GM18498 (cell line): ENCODE data around the gene HMGCS1.
"Not testable (repeated sequence)": the region's sequence is repeated elsewhere in the genome, so short reads cannot be mapped to it uniquely, and the experiment has no call there.

Experiments used
- ATAC-seq: cut with Tn5 transposase; IDR thresholded peaks from one replicate; pipeline ENCODE4 v1.9.1; 2021; ENCODE audit warnings: mild to moderate bottlenecking, moderate library complexity; ENCODE audit not compliant: unreplicated experiment

Gene HMGCS1

DNA sequence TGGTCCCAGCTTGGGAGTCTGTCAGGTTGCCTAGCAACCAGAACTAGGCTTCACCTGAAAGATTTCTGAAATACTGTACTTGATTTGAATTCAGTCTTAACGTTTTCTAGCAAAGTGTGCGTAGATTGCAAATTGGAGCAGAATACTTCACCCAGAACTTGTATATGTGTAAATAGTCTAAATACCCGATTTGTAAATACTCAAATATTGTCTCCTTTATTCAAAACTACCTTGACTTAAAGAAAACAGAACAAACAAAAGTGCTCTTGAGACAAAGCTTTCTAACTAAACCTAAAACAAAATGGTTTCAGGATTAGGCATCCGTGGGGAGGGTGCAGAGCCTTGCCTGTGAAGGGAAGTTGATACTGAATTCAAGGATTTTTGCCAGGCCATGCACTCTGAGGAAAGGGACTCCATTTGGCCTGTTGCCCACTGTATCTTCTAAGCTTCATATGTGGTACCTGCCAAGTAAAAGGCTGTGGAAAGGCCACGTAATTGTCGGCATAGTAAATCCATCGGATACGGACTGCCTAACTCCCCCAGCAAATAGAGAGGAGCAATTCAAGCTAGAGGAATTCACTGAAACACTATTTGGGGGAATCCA lies 744 bp upstream of the HMGCS1 start:
- no peak for ATAC-seq

DNA sequence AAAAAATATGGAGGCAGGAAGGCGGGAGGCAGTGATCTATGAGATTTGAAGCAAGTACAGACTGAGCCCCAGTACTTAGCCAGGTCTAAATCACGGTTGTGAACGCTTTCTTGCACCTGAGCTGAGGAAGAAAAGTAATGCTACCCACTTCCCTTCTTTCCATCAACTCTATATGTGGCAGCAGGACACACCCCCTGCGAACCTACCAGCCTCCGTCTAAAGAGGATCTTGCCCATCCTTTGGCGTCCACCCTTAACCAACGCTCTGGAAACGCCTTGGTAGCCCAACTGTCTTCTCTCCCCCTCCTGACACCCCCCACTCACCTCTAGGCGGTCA lies 545 bp downstream of the HMGCS1 start:
- peak; percentile 2 for ATAC-seq

DNA sequence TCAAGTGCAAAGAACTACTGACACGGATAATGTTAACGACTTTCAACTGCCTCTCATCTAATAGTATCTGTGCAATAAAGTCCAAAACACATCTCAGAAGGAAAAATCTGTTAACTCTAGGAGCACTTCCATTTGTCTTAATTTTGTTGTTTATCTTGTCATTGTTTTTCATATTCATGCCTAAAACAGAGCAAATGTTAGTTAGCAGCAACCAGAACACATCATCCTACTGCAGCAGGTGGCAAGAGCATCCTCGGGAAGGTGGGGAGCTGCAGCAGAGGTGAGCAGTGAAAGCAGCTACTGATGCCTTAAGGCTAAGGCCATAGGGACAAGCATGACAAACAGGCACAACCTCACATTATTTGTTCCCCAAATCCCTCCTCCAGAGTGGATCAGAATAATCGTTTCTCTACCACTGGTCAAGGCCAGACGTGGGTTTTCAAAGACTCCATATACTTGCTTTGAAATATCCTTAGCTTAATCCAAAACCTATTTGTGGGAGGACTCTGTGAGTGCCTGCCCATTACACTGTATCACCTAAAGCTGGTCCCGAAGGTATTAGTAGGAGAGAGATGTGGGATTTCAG lies 1.0 kb downstream of the HMGCS1 start:
- ATAC-seq, result no peak

DNA sequence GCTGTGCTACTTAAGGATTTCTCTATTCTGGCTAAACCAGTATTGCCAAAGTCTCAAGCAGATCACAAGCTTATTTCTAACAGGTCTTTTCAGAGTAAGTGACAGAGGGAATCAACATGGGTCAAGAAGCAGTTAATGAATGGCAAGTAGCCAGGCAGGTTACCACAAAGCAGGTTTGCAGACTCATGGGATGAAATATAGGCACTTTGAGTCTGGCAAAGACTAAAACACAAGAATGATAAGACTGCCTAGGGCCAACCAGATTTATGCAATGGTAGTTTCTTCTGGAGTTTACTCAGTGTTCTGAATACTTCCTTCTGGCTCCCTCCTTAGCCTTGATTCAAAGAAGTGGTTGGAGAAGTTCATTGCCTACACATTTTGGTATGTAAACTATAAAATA lies 3.6 kb downstream of the HMGCS1 start:
- no peak for ATAC-seq

DNA sequence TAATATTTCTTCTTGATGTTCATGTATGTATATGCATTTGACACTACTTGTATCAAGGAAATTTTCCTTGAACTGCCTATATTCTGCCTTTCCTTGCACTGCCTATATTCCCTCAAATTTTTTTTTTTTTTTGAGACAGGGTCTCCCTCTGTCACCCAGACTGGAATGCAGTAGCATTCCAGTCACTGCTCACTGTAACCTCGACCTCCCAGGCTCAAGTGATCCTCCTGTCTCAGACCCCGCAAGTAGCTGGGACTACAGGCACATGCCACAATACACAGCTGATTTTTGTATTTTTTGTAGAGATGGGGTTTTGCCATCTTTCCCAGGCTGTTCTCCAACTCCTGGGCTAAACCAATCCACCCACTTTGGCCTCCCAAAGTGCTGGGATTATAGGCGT lies 4.1 kb downstream of the HMGCS1 start:
- no peak for ATAC-seq

DNA sequence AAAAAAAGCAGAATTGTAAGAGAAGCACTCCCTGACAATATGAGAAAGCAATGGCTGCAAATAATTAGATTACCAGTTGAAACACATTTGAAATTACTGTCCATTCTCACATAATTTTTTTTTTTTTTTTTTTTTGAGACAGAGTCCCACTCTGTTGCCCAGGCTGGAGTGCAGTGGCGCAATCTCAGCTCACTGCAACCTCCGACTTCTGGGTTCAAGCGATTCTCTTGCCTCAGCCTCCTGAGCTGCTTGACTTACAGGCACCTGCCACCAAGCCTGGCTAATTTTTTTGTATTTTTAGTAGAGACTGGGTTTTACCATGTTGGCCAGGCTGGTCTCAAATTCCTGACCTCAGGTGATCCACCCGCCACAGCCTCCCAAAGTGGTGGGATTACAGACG lies 6.3 kb downstream of the HMGCS1 start:
- not testable (repeated sequence) for ATAC-seq

DNA sequence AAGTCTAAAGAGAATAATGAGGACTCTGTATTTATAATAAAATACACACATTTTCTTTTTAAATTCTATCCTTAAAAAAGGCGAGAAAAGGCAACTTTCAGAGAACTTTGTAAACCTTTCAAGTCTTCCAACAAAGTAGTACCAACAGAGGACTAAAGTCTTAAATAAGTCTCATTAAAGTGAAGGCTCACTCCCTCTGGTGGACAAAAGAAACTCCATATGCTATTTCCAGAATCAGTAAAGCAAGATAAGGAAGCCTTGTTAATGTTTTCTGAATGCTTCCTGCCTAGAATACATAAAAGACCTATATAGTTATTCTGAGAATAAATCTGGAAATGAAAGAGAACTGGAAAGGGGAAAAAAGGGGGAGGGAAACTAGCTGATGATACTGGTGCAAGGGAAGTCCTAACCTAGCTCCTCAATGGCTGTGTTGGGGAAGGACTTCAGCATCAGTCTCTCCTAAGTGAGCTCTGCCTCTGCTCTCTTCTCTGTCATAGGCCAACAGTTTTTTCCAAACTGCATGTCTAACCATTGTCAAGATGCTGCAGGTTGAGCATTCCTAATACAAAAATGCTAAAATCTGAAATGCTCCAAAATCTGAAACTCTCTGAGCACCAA lies 7.2 kb downstream of the HMGCS1 start:
- peak; percentile 62 for ATAC-seq

DNA sequence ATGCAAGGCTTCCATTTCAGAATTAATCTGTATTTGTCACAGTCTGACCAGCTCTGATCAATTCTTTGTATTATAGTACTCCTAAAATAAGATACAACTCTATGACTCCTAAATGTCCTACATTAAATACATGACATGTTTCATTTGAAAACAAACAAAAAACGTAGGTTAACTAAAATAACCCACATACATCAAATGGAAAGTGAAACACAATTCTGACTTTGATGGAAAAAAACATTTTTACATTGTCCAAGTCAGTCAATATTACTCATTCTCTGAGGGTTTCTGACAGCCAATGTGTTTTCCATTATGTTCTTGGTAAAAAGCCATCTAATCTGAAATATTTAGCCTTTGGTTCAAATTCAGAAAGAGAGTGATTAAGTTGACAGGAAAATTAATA lies 8.7 kb downstream of the HMGCS1 start:
- ATAC-seq, result no peak

DNA sequence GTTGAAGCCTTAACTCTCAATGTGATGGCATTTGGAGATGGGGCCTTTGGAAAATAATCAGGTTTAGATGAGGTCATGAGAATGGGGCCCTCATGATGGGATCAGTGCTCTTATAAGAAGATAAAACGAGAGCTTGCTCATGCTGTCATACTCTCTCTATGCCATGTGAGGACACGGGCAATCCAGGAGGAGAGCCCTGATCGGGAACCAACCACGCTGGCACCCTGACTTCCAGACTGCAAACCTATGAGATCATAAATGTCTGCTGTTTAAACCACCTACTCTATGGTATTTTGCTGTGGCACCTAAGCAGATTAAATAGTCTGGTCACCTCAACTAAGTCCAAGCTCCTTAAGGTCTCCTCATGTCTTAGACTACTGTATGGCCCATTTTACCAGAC lies 10.0 kb downstream of the HMGCS1 start:
- ATAC-seq, result no peak

DNA sequence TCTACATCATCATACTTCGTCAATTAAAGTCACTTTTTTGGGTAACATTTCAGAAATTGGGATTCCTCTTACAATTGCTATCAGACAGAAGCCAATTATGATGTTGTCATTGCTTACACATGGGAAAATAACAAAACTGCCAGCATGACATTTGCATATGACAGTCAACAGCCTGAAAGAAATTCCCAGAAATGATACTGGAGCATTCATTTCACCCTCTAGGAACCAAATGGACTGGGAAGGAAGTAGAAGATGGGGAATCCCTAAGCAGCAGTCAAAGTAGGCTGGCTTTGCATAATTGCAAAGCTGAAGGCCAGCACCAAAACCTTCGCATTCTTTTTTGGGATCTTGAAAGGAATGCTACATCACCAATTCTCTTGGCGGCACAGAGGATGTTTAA lies 10.7 kb downstream of the HMGCS1 start:
- ATAC-seq, result no peak

DNA sequence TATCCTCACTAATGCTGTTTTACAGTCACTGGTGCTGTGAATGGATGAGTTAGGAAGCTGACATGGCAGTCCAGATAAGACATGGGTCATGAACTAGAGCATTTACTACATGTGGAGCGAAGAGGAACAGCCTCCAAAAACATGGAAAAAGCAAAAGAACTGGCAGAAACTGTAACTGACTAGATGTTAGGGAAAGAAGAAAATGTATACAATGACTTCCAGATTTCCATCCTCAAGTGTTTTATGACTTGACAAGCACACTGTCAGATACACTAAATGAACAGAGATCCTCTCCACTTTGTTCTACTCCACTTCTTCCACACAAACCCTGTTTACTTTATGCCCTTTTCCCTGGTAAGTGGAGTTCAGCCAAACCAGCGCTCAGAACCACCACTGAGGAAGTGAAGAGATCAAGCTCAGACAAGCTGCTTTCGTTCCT lies 11.5 kb downstream of the HMGCS1 start:
- ATAC-seq, result no peak

DNA sequence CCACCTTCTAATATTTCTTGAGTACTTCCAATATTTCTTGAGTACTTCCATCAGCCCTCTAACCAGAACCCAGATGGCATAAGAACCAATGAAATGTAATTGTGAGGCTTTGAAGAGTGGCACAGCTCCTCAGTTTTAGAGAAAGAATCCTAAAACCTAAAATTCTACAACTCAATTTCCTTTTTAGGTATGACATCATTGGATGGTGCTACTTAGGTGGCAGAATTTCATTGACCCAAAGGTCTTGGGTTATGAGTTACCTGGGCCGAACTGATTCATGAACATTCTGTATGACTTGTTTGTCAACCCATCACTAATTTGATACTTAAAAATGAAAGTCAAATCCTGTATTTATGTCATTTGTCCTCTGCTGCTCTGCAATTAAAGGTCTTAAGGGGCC lies 13.1 kb downstream of the HMGCS1 start:
- ATAC-seq, result no peak

DNA sequence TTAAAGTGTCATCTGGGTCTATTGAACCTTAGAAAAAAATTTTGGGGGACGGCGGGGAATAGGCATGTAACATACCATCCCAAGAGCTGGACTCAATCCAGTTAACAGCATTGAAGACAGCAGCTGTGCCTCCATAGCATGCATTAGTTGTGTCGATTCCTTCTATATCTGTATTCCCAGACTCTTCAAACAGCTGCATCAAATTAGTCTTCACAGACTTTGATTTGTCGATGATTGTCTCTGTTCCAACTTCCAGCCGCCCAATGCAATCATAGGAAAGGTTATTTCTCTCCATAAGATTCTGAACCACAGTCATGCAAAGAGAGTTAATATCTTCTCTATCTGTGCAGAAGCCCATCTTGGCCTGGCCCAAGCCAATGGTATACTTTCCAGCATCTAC lies 14.8 kb downstream of the HMGCS1 start:
- no peak for ATAC-seq

DNA sequence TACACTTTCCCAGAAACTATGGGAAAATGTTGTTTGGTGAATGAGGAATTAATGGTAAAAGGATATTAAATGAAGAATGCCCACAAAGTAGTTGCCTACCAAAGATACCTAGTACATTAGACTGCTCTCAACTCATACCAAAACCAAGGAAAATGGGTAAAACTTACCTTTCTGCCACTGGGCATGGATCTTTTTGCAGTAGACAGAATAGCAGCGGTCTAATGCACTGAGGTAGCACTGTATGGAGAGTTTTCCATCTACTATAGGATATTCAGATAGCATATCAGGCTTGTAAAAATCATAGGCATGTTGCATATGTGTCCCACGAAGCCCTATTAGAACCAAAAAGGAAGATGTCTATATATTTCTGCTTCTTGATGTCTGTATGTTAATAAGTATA lies 16.4 kb downstream of the HMGCS1 start:
- ATAC-seq, result no peak

DNA sequence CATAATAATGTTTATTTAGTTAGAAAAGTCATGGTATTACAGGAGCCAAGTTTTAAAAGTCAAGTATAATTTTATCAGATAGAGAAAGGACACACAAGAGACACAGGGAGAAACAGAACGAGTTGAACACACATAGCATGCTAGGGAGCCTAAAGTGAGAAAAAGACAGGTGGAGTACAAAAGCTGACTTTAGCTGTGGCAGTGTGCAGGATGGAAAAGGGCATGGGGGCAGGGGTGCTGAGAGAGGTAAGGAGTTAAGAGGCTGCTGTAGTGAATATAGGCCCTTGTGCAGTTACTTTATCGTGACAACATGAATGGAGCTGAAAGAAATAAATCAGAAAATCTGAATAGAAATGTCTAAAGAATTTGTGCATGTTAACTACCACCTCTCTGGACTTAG lies 18.0 kb downstream of the HMGCS1 start:
- ATAC-seq, result no peak

DNA sequence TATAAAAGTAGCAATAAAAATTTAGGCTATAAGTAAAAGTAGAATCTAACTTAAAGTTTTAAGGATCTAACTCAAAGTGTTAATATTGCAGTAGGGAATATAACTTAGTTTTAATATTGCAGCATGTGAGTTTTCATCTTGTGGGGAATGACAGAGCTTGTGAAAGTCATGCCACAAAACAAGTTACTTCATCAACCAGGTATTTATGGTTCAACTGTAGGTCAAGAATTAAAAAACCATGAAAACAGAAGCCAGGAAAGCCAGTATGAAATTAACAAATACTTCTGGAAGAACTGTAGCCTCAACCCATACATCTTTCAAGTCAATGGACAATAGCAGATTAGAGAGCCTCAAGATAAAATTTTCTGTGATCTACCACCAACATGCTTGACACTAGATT lies 19.0 kb downstream of the HMGCS1 start:
- no peak for ATAC-seq

DNA sequence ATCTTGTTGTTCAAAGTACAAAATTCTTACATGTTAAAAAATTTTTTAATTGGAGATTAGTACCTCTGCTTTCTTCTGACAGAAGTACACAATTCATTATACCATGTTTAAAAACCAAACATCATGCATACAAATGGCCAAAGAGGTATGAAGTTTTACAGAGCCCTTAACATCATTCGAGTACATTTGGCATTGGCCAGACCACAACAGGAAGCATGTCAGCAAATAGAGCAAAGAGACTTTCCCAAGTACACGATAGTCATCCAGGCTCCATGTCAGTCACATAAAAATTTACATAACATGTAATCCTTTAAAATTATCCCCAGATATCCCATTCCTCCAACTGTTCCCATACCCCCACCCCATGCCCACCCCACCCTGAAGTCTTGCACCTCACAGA lies 22.5 kb downstream of the HMGCS1 start:
- ATAC-seq, result no peak

DNA sequence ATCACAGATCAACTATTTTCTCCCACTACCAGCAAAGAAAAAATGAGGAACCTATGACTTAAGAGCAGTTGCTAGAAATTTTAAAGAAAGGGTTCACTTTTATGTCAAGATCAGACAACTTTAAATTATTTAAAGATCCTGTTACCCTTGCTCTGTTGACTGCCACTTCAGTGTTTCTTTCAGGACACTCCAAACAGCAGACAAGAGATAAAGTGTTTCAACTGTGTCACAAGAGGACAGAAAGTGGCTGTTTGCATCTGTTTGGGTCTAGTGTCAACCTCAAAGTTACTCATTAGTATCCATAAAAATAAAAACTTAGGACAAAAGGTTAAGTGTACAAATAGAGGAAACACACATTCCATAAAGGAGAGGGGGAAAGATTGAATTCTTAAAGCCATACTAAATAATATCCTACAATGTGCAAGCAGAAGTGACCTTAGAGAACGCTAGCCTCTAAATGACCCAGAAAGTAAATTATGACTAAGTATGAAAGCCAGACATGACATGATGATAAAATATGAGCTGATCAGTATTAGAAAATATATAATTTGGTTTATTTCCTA lies 24.9 kb downstream of the HMGCS1 start:
- ATAC-seq, result no peak

DNA sequence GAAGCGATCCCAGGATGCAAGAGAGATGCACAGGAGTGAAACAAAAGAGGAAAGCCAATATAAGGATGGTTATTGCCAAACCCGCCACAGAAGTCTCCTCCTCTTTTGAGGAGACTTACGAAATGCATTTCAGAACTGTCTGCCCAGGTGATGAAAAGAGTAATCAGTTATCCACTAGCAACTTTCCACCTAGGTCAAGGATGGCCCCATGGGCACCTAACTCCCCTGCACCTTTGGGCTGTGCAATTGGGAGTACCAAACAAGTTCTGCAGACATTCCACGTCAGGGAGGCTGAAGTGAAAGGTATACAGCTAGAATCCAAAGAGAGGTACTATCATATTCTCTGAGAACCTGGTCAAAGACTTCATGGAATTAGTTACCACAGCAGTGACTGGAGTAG lies 25.7 kb downstream of the HMGCS1 start:
- ATAC-seq, result no peak

DNA sequence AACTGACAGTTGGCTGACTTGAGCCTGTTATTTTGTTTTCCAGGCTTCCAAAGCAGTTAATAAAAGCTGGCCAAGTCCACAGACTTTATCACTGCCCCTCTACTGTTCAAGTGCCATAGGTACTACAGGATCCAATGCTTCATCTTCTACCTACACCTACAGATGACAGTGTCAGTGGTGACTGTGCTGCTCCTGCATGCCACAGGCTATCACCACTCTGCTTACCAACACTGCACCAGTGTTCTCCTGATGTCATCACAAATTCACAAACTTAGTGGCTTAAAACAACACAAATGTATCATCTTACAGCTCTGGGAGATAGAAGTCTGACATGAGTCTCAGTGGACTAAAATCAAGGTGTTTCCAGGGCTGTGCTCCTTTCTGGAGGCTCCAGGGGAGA lies 26.6 kb downstream of the HMGCS1 start:
- no peak for ATAC-seq

DNA sequence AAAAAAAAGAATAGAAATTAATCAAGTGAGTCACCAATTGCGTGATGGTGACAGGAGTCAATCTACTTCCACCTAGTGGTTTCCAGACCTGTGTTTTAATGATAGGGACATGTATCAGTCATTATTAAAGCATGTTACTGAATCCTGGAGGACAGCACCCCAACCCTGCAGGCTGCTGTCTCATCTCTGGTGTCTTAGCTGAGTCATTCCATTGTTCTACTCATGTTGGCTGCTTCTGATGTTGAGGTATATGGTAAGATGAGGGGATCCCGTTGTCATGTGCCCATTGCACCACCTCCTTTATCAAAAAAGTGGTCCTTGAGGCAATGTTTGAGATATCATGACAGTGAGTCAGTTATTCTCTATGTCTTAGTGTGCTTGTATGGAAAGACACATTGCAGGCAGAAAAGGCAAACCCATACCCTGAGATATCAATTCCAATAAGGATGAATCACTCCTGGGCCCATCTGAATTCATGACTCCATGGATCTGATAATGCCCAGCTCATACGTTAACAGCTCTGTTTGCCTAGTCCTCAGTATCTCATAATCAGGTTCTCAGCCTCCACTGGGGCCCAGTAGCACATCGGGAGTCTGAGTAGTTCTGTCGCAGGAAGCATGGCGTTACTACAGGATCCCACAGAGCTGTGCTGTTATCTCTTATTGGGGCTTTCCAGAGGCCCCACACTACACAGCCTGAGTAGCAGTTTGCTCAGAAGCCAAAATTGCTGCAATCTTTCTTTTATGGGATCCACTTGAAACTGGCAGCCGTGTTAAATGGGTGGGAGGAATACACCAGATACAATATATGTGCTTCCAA lies 31.2 kb downstream of the HMGCS1 start:
- ATAC-seq, result no peak
